Measurements from ENCODE around the gene MAD1L1.

- TF ChIP-seq CTCF (IDR thresholded peaks at IDR 0.05; ENCODE audit: extremely low read depth in 1 of 2, insufficient read depth in 1 of 2, low read depth in 1 of 2, low read length in 2 of 2), result no peak
- TF ChIP-seq JUN (IDR thresholded peaks at IDR 0.05; ENCODE audit: borderline replicate concordance, insufficient read depth, insufficient read length, low read depth), result no peak
- no peak for TF ChIP-seq POLR2AphosphoS5 (IDR thresholded peaks at IDR 0.05; ENCODE audit: insufficient read depth, low read depth, low read length)
- no peak for TF ChIP-seq MAX (IDR thresholded peaks at IDR 0.05; ENCODE audit: insufficient read depth, insufficient read length)
- TF ChIP-seq EZH2 (IDR thresholded peaks at IDR 0.05; ENCODE audit: borderline replicate concordance, low read depth, low read length, severe bottlenecking), result no peak
- TF ChIP-seq GATA2 (IDR thresholded peaks at IDR 0.05; ENCODE audit: insufficient read depth, insufficient read length, low read depth, low read length), result no peak
- no peak for TF ChIP-seq POLR2A (IDR thresholded peaks at IDR 0.05; ENCODE audit: low read depth, low read length)
Observed at GRCh38 chr7:2016761-2017480, 215.8 kb downstream of the MAD1L1 start.
